K562 (cell line): ENCODE data around the gene PCDH9. TPM values are rescaled to one million over a fixed set of nuclear protein-coding genes. Genes with fewer than 3 reads are reported as not detected.

Experiments used
- ATAC-seq: fragments of 200-7000 bp; cut with Tn5 transposase; 3 replicates; pipeline ENCODE4 v1.9.1; 2020; ENCODE audit warnings: moderate library complexity
- BruUV-seq: library from RNA; stranded (reverse); fragments of 400-500 nt; replicated peaks from 2 replicates; lab custom pipeline; 2021; lab: Mats Ljungman, UMichigan
- CTCF ChIA-PET: fragments of 300-600 bp; formaldehyde crosslinking; extraction: SDS; loops from one replicate; lab custom pipeline; 2021; ENCODE audit warnings: low intra/inter-chr PET ratio; lab: Yijun Ruan, JAX
- POLR2A ChIA-PET: fragments of 300-600, 350-650 bp; sonication (Branson Sonifier 250); formaldehyde crosslinking; extraction: SDS; loops from one replicate; lab custom pipeline; 2021; ENCODE audit warnings: antibody characterized with exemption, inconsistent platforms; lab: Yijun Ruan, JAX
- DNase-seq, 4 experiments: peaks; one replicate each; pipeline versions ENCODE4 v3.0.0 to v3.0.0-alpha.2; 2011 to 2018; ENCODE audit warnings: low spot score in 3 of 4, mixed read lengths in 3 of 4; ENCODE audit errors: extremely low read depth in 1 of 4
- FAIRE-seq: peaks from 2 replicates; lab custom pipeline; 2011; peaks lifted over from hg19 to GRCh38; lab: Jason Lieb, UNC
- H2AFZ ChIP-seq: 2 replicates; pipeline ENCODE4 v1.6.0; 2011; ENCODE audit warnings: low read depth, low read length, control low read depth, inconsistent platforms
- H3K27ac ChIP-seq: fragments of 200-600 bp; 3 replicates; pipeline ENCODE4 v1.8.0; 2011; ENCODE audit warnings: low read depth, mild to moderate bottlenecking, control low read depth, inconsistent platforms, low read length, moderate library complexity, mixed read lengths; ENCODE audit errors: extremely low read depth
- H3K27me3 ChIP-seq, 2 experiments: fragments of 300-600 bp in 1 of 2; 2 replicates in 1 of 2; 3 replicates in 1 of 2; pipeline versions ENCODE4 v1.6.0 to v1.8.0; 2011; ENCODE audit warnings: inconsistent platforms in 2 of 2, low read length in 2 of 2, mild to moderate bottlenecking in 1 of 2, mixed read lengths in 1 of 2, moderate library complexity in 1 of 2; ENCODE audit not compliant: control insufficient read depth in 2 of 2, insufficient read depth in 2 of 2
- H3K36me3 ChIP-seq: fragments of 300-600 bp; 3 replicates; pipeline ENCODE4 v1.8.0; 2011; ENCODE audit warnings: mild to moderate bottlenecking, low read length, inconsistent platforms; ENCODE audit not compliant: control insufficient read depth, insufficient read depth
- H3K4me1 ChIP-seq, 2 experiments: fragments of 200-600 bp in 1 of 2; replicated peaks in 1 of 2; 2 replicates in 1 of 2; 3 replicates in 1 of 2; pipeline versions ENCODE4 v1.5.1 to v1.8.0; 2011; ENCODE audit warnings: inconsistent platforms in 2 of 2, low read length in 2 of 2, mild to moderate bottlenecking in 1 of 2, mixed read lengths in 1 of 2, moderate library complexity in 1 of 2; ENCODE audit not compliant: control insufficient read depth in 2 of 2, insufficient read depth in 2 of 2
- H3K4me2 ChIP-seq: 2 replicates; pipeline ENCODE4 v1.6.1; 2011; ENCODE audit warnings: low read length, control low read depth, inconsistent platforms, mixed read lengths; ENCODE audit not compliant: insufficient read depth
- H3K4me3 ChIP-seq: fragments of 200-600 bp; sonication (generic), shearing (Covaris generic); 2 replicates; pipeline ENCODE4 v1.5.1; 2016; ENCODE audit warnings: control low read depth, inconsistent platforms
- H3K79me2 ChIP-seq: fragments of 200-600 bp; 3 replicates; pipeline ENCODE4 v1.8.0; 2011; ENCODE audit warnings: low read length, inconsistent platforms; ENCODE audit not compliant: control insufficient read depth, insufficient read depth
- H3K9ac ChIP-seq, 2 experiments: 2 replicates each; pipeline versions ENCODE4 v1.6.0 to v1.6.1; 2011; ENCODE audit warnings: low read depth in 2 of 2, low read length in 2 of 2, control low read depth in 1 of 2, inconsistent platforms in 1 of 2, mild to moderate bottlenecking in 1 of 2, mixed read lengths in 1 of 2; ENCODE audit not compliant: insufficient read depth in 1 of 2
- H3K9me1 ChIP-seq: one replicate; pipeline ENCODE4 v1.6.0; 2011; ENCODE audit warnings: inconsistent platforms, mild to moderate bottlenecking, low read length, moderate library complexity; ENCODE audit not compliant: control insufficient read depth, insufficient read depth
- H3K9me3 ChIP-seq: replicated peaks from 2 replicates; pipeline ENCODE4 v1.5.1; 2011; ENCODE audit warnings: low read depth, low read length, inconsistent platforms; ENCODE audit not compliant: control insufficient read depth, insufficient read depth
- H4K20me1 ChIP-seq: replicated peaks from 2 replicates; pipeline ENCODE4 v1.6.1; 2011; ENCODE audit warnings: low read length, inconsistent platforms, mixed read lengths; ENCODE audit not compliant: control insufficient read depth, insufficient read depth
- BRD4 ChIP-seq: fragments of 200-600 bp; sonication (generic); IDR thresholded peaks from 2 replicates; pipeline ENCODE4 v1.6.1; 2017; ENCODE audit warnings: inconsistent platforms
- DLX4 ChIP-seq: fragments of 250-450 bp; sonication (Bioruptor Pico); IDR thresholded peaks from 2 replicates; pipeline ENCODE4 v1.6.1; 2021; ENCODE audit warnings: mild to moderate bottlenecking
- ELF2 ChIP-seq: fragments of 250-450 bp; sonication (Bioruptor Pico); IDR thresholded peaks from 2 replicates; pipeline ENCODE4 v1.5.0; 2021; ENCODE audit warnings: mild to moderate bottlenecking
- GTF2E2 ChIP-seq: fragments of 200-800 bp; sonication (Bioruptor generic); IDR thresholded peaks from 2 replicates; pipeline ENCODE4 v1.6.1; 2016; ENCODE audit warnings: missing genetic modification characterization, missing compliant biosample characterization
- NR2C2 ChIP-seq, 2 experiments: fragments of 200-800 bp in 1 of 2; sonication (Bioruptor generic) in 1 of 2; sonication (generic) in 1 of 2; formaldehyde crosslinking in 1 of 2; IDR thresholded peaks; 2 replicates each; pipeline versions ENCODE4 v1.6.1 to v1.8.0; 2016 to 2022; ENCODE audit warnings: mild to moderate bottlenecking in 1 of 2, missing compliant biosample characterization in 1 of 2, missing genetic modification characterization in 1 of 2, missing genetic modification reagents in 1 of 2
- TARDBP ChIP-seq: fragments of 450-650 bp; IDR thresholded peaks from 2 replicates; pipeline ENCODE4 v1.6.1; 2016
- ZKSCAN1 ChIP-seq: fragments of 150-350 bp; IDR thresholded peaks from 2 replicates; pipeline ENCODE4 v1.6.1; 2016; ENCODE audit warnings: low read depth, low read length
- ZNF239 ChIP-seq: fragments of 250-450 bp; sonication (Bioruptor Pico); IDR thresholded peaks from 2 replicates; pipeline ENCODE4 v1.4.0; 2020; ENCODE audit warnings: mild to moderate bottlenecking
- ZNF445 ChIP-seq: fragments of 250-450 bp; sonication (Bioruptor Pico); IDR thresholded peaks from 2 replicates; pipeline ENCODE4 v1.4.0; 2020; ENCODE audit warnings: low read depth, mild to moderate bottlenecking, moderate library complexity
- WGBS: fragments of 100-300 bp; shearing (Covaris generic); methylation state at CpG from one replicate; pipeline ENCODE4 v1.1.6; 2016; ENCODE audit warnings: low coverage, mixed read lengths; ENCODE audit not compliant: insufficient coverage; ENCODE audit errors: missing lambda C conversion rate; 5-methylcytosine and 5-hydroxymethylcytosine counted together
- in situ Hi-C: fragments of 300-500 bp; cut with MboI; formaldehyde crosslinking; loops from 4 replicates; pipeline ENCODE4 v1.15.0; 2018; ENCODE audit warnings: inconsistent platforms, mixed read lengths
- intact Hi-C: fragments of 100-400 bp; cut with micrococcal nuclease; formaldehyde crosslinking; loops from 2 replicates; pipeline ENCODE4 v1.14.2; 2022
- polyA plus RNA-seq, 8 experiments: library from polyadenylated mRNA; depleted of rRNA in 4 of 8; stranded (reverse) in 5 of 8; unstranded in 3 of 8; fragments of >200 nt; fragmentation: Nextera tagmentation in 2 of 8; fragmentation: Illumina TruSeq in 1 of 8; extraction: Ambion mirVana in 2 of 8; extraction: Trizol in 1 of 8; gene quantifications; 2 replicates each; pipeline versions ENCODE4 v1.2.1 to v1.2.3, GENCODE V29; 2011 to 2014; ENCODE audit warnings: inconsistent platforms in 1 of 8, missing spikeins in 1 of 8
- total RNA-seq, 7 experiments: library from RNA; depleted of rRNA in 6 of 7; stranded (reverse); fragments of >200 nt in 6 of 7; fragmentation: Illumina TruSeq in 2 of 7; extraction: Trizol in 2 of 7; gene quantifications; 2 replicates each; pipeline versions ENCODE4 v1.2.1 to v1.2.3, GENCODE V29; 2011 to 2021; ENCODE audit warnings: low replicate concordance in 1 of 7

The PCDH9 gene
- total and polyA plus RNA-seq, 9 of the 15 experiments (the other 6 are each of a cell fraction or from before 2014, with no cell fraction given), result 1.1 to 6.7 (median 4.9) TPM

GRCh38 chr13:66826398-66826797 lies 403.7 kb downstream of the PCDH9 start:
- BruUV-seq, result no TSS peak
- Histone ChIP-seq H2AFZ (no peak overlapping the region), H3K4me1 (no peaks in the 10 kb centered on the region)
- no peak for ATAC-seq
- TF ChIP-seq ZNF239 (CRISPR knock-in tag) (no peak), TARDBP (no peak), ZKSCAN1 (no peak), ELF2 (CRISPR knock-in tag) (no peak), BRD4 (no peak), DLX4 (CRISPR knock-in tag) (no peak), NR2C2 (CRISPR knock-in tag; IDR thresholded peaks at IDR 0.05) (no peak), NR2C2 (tag; IDR thresholded peaks at IDR 0.05) (no peak), ZNF445 (CRISPR knock-in tag) (no peak), GTF2E2 (tag) (no peak)
- TF ChIP-seq, all 486 proteins: peak for 0
- in situ Hi-C loops, result no loop called here
- Histone ChIP-seq H3K79me2 (no peaks in the 10 kb centered on the region), H3K4me2 (no peak overlapping the region), H3K4me3 (no peak overlapping the region), H3K27me3 (no peaks in the 10 kb centered on the region), H3K36me3 (no peaks in the 10 kb centered on the region), H3K9me1 (no peaks in the 10 kb centered on the region), H3K9ac (no peak overlapping the region), H3K27ac (no peak overlapping the region), H4K20me1 (no peaks in the 10 kb centered on the region), H3K9me3 (no peaks in the 10 kb centered on the region)
- ChIA-PET CTCF (no interaction called here), POLR2A (no interaction called here)
- FAIRE-seq (no peak), DNase-seq (no peak)
- intact Hi-C loops, result no loop called here
- 20% methylated on average over 1 of the region's 1 CpG for WGBS
